ENCODE data around the gene FGF1.

FGF1 gene

GRCh38 chr5:142571371-142571770 lies 114.5 kb downstream of the FGF1 start:
- no peak for DNase-seq

GRCh38 chr5:142569905-142570304 lies 116.0 kb downstream of the FGF1 start:
- no peak for DNase-seq

GRCh38 chr5:142568996-142569335 lies 116.9 kb downstream of the FGF1 start:
- no peak for DNase-seq

GRCh38 chr5:142568283-142568995 lies 117.5 kb downstream of the FGF1 start:
- no peak for DNase-seq

- DNase-seq, result no peak
These were observed 124.3 kb downstream of the FGF1 start for GRCh38 chr5:142561486-142562097.

GRCh38 chr5:142561029-142561428 lies 124.9 kb downstream of the FGF1 start:
- DNase-seq, result no peak

- DNase-seq, result no peak
These were observed 133.8 kb downstream of the FGF1 start for GRCh38 chr5:142552107-142552506.

- DNase-seq, result no peak
These were observed 134.4 kb downstream of the FGF1 start for GRCh38 chr5:142551338-142552067.

GRCh38 chr5:142550471-142550870 lies 135.4 kb downstream of the FGF1 start:
- DNase-seq, result no peak

- DNase-seq, result no peak
These were observed 136.1 kb downstream of the FGF1 start for GRCh38 chr5:142549834-142550233.

GRCh38 chr5:142548739-142549275 lies 137.1 kb downstream of the FGF1 start:
- DNase-seq, result peak; percentile 38 to 59

GRCh38 chr5:142547445-142548380 lies 138.2 kb downstream of the FGF1 start:
- DNase-seq, result no peak

- no peak for DNase-seq
These were observed 140.1 kb downstream of the FGF1 start for GRCh38 chr5:142545650-142546322.

- no peak for DNase-seq
These were observed 140.8 kb downstream of the FGF1 start for GRCh38 chr5:142544946-142545649.

GRCh38 chr5:142544071-142544753 lies 141.7 kb downstream of the FGF1 start:
- no peak for DNase-seq

GRCh38 chr5:142542906-142543305 lies 143.0 kb downstream of the FGF1 start:
- DNase-seq, result no peak
